HG02884 (cell line): ENCODE data around the gene GOLIM4.
"Not testable (repeated sequence)": the region's sequence is repeated elsewhere in the genome, so short reads cannot be mapped to it uniquely, and the experiment has no call there.

Experiments
- ATAC-seq: cut with Tn5 transposase; IDR thresholded peaks from one replicate; pipeline ENCODE4 v1.9.1; 2021; ENCODE audit warnings: mild to moderate bottlenecking, moderate library complexity; ENCODE audit not compliant: unreplicated experiment

Gene GOLIM4

DNA sequence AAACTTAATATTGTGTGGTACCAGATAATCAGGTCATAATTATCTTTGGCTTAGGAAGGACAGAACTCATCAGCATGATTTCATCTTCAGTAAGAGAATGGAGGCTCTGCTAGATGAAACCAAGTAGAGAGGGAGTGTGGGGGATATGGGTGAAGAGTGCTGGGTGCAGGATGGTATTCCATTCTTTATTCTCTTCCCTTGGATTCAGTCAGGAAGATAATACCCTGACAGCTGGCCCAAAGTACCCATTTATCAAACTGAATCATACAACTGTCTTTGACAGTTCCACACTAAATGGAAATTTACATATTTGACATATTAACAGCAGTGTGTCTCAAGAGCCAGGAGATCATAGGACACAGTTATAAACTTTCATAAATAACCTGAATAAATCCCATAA is 44.7 kb downstream of the GOLIM4 start:
- ATAC-seq: no peak

DNA sequence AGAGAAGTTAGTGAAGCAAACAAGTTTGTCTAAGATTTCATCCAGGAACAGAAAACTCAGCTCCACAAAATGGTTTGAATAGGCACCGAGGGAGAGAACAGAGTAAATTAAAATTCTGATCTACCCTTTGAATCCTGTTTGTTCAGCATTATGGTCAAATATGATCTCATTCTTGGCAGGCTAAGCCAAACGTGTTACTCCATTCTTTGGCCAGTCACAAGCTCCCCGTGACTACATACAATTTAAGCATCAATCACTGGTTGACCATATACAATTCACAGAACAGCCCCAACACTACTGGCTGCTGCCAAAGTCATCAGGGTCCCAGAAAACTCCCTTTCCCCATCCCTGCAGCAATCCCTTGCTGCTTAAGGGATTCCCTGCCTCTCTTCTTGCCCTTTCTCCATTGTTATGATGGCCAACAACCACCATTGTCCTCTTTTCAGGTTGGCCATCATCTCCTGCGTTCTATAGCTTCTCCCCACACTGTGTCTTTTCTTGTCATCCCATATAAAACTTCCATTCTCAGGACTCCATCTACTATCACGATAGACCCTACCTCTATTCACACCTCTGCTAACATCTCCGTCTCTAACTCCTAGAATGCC is 46.3 kb downstream of the GOLIM4 start:
- ATAC-seq: no peak

DNA sequence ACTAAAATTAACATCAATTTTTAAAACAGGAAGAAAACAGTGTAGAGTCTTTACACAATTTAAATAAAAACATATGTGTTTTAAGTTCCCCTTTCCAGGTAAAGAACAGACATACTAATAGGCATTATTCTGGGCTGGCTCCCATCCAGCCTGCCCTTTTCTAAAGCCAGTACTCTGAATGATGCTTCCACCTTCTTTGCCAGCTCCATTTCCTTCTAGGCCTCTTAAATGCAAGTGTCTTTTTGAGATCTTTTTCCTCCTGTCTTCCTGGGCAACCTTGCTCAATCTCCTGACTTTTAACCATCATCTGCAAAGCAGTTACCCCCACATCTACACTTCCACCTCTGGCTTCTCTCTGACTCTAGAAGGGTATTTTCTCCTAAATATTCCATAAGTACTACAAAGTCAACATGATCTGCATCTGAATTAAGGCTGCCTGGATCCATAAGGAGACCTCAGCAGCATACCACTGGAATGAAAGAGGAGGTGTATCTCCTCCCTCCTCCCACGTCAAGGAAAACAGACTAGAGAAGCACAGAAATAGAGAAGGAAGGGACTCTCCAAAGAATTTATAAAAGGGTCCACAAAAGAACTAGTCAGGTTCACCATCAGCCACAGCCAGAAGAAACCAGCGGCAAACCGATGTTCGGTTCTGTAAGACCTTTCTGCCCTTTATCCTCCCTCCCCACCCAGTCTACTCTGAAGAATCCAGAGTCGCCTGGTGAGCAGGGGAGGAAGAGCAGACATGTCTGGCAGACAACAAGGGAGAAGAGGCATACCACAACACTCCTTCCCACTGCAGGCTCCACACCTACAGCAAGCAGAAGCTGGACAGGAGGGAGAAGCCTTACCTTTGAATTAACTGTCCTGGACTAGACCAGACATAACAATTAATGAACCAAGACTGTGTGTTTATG is 47.1 kb downstream of the GOLIM4 start:
- no peak for ATAC-seq

DNA sequence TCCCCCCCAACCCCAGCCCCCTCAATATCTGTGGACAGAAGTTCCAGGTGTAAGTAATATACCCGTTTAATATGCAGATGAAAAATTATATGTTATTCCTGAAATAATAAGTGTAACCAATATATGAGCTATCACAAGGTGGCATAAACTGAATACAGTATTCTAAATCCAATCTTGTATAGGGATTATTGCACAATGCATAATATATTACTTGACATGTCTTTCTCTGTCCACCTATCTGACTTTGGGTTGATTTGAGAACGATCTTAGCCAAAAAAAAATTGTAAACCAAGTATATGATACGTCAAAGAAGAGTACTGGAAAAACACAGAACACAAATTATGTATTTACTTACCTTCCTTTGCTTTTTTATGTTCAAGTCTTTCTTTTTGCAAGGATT is 47.8 kb downstream of the GOLIM4 start:
- ATAC-seq: no peak

DNA sequence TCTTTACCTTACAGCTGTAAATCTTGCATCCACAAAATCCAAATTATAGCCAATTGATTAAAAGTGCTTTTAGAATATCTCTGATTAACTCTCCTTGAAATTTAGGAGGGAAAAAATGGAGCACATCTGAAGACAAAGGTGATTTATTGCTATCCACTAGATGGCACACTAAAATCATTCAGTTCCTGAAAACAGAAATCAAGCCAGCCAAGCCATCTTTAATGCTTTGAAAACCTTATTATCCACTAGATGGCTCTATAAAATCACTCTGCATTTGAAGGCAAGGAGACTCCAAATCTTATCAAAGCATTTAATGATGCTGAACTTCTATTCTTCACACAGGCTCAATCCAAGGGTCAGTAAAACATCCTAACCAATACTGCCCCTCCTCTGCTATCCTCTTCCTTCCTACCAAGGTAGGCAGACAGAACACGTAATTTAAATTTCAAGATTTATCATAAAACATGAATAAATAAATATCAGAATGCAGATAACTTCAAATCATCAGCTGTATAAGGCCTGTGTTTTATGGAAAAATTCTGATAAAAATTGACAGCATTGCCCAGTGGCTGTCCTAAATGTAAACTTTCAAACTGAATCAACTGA is 48.4 kb downstream of the GOLIM4 start:
- ATAC-seq: peak; percentile 59

DNA sequence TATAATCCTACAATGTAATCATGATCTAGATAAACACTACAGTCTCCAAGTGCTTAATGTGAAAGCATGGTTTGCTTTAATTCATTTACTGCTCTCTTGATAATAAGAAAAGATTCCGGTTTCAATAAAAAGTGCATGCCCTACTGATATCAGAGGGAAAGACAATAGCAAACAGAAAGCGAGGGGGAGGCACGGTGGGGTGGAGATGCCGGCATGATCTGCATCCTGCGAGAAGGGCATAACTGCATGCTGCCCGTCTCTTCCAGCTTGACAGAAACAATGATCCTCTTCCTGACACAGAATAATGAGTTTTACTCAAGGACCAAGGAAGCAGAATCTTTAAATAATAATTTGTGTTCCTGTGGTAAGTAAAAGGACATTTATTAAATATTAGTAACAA is 51.7 kb downstream of the GOLIM4 start:
- no peak for ATAC-seq

DNA sequence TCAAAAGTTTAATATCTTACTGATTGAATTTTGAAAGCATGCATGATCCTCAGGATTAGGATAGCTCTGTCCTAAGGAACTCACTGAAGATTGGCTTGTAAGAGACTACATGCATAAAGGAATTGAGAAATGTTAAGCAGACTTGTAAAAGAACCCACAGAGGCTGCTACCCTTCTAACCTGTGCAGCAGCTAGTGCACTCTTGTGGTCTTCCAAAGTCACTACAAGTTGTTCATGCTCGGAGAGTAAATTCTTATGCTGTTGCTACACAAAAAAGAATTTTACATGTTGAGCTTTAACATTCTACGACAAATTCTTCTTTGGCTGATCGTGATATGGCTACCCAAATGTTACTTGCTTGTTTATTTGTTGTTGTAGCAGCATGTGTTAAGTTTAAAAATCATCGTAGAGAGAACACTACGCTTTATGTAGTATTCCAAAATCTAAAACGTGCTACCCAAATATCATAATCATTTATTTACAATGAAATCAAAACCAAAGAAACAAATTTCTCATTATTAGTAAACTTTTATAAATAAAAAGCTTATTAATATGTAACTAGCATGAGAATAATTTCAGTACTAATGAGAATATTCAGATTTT is 55.0 kb downstream of the GOLIM4 start:
- ATAC-seq: peak; percentile 88

DNA sequence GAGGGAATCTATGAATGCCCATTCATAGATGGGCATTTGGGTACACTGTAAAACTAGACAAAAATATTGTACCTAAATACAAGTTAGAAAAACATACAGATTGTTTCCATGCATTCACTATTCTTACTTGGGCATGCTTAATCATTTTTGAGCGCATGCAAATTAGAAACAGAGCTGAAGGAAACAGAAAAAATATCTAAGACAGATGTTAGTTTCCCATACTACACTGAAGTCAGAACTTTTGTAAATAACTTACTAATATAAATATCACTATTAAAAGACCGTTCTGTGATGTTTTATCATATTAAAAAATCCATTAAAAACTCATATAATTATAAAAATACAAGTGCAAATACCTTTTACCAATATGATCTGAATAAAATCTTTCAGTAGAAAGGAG is 58.7 kb downstream of the GOLIM4 start:
- ATAC-seq: no peak

DNA sequence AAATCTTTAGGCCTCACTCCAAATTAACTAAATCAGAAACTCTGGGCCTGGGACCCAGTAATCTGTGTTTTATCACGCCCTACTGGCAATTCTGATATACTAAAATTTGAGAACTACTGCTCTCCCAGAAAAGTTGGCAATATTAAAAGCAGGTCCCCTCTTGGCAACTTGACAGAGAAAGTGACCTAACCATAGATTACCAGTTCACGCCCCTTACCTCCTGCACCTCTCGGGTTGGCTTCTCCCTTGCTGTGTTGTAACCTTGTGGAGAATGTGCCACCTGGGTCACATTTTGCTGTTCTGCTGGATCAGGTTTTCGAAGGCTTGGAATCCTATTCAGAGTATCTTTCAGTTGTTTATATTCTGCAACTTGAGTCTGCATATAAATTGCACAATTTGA is 59.1 kb downstream of the GOLIM4 start:
- no peak for ATAC-seq

DNA sequence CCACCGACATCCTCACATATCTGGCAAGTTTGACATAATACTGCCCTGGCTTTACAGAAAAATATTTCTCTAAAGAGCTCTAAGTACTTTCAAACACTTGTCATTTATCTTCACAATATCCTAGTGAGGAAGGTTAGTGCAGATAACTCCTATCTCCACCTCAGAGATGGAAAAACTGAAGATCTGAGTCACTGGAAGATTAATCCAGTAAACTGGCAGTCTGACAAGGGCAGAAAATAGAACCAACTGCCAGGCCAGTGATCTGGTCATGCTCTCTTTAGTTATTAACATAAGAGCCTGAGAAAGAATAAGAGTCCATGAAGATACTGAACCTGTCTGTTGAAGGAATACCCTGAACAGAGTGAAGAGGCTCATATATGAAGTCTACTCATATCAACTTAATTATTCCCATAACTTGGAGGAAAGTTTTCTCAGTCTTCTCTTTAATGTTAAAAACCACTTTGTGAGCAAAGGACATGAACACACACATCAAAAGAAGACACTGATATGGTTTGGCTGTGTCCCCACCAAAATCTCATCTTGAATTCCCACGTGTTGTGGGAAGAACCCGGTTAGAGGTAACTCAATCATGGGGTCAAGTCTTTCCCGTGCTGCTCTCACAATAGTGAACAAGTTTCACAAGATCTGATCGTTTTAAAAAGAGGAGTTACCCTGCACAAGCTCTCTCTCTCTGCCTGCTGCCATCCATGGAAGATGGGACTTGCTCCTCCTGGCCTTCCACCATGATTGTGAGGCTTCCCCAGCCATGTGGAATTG is 61.4 kb downstream of the GOLIM4 start:
- no peak for ATAC-seq

DNA sequence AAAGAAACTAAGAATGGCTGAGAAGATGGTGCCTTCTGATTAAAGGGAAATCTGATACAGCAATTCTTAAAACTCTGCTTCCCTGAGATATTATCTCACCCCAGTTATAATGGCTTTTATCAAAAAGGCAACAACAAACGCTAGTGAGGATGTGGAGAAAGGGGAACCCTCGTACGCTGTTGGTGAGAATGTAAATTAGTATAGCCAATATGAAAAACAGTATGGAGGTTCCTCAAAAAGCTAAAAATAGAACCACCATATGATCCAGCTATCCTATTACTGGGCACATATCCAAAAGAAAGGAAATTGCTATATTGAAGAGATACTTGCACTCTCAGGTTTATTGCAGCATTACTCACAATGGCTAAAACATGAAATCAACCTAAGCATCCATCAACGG is 65.1 kb downstream of the GOLIM4 start:
- ATAC-seq: no peak

DNA sequence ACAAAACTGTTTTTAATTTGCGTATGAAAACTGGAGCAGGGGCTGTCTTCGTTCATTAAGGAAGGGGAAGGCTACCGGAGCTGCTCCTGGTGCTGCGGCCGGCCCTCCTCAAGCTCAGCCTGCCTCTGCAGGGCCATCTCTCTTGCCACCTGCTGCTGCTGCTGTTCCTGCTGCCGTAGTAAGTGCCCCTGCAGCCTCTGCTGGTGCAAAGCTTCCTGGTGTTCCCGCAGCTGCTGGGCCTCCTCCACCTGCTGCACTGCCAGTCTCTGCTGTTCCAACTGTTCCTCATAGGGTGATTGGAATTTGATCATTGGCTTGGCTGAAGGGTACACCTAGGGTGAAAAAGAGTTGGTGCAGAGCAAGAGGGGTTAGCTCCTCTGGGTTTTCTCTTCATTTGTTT is 66.0 kb downstream of the GOLIM4 start:
- no peak for ATAC-seq

DNA sequence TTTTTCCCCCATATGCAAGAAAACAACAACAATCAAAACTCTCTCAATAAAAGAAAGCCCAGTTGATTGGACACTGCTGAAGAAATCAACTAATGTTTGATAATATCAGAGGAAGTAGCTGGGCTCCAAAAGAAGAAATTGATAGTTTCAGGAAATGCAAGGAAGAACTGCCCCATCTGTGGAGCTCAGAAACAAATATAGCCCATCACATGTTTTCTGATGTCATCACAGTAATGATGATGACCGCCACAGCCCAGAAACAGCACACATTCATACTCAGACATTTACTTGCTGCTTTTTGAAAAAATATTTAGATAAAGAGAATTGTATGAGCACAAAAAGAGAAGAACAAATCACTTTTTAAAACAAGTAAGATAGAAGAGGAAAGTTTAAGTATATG is 67.6 kb downstream of the GOLIM4 start:
- no peak for ATAC-seq

DNA sequence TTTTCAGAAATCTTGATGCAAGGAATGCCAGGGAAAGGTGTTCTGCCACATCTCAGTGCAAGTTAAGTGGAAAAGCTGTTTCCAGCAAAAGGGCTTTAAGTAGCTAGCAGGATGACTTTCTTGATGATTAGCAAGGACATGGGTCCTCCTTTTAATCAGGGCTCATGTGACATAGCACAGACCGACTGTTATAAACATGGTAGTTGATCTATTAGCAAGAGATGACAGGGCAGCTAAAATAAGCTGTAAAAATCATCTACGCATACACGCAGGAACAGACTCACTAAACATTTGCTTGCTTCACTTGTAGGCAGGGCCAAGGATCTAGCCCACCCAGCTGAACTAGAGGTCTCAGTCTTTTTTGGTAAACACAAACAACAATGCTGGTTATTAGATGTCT is 69.0 kb downstream of the GOLIM4 start:
- ATAC-seq: no peak

DNA sequence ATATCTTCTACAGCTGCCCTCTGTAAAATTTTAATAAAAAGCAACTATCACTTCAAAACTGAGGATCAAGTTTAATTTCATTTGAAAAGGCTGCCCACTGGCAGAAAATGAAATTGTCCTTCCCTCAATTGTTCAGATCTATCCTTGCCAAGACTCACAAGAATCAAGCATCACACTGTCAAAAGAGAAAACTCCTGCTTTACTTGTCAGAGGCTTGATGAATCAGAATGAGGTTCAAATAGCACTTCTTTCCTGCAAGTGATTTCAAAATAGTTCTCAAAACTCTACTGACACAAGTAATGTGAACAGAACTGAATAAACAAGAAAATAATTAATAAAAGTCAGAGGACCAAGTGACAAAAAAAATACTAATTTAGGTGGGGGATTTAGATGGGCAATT is 70.6 kb downstream of the GOLIM4 start:
- ATAC-seq: no peak

DNA sequence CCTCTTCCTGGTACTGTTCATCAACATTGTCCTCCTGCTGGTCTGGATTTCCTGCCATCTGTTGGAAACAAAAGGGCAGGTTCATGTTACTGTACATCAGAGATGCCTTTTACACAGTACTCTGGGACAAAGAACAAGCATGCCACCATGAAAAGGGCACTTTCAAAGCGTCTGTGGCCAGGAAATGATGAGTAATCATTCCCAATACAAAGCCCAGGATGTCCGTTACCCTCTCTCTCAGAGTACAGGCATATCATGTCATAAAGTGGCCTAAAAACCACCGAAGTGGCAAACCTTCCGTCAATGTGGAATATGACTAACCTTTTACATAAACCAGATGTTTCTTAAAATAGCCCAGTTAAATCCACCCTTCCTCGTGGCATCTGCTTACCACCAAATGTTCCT is 71.2 kb downstream of the GOLIM4 start:
- ATAC-seq: no peak

DNA sequence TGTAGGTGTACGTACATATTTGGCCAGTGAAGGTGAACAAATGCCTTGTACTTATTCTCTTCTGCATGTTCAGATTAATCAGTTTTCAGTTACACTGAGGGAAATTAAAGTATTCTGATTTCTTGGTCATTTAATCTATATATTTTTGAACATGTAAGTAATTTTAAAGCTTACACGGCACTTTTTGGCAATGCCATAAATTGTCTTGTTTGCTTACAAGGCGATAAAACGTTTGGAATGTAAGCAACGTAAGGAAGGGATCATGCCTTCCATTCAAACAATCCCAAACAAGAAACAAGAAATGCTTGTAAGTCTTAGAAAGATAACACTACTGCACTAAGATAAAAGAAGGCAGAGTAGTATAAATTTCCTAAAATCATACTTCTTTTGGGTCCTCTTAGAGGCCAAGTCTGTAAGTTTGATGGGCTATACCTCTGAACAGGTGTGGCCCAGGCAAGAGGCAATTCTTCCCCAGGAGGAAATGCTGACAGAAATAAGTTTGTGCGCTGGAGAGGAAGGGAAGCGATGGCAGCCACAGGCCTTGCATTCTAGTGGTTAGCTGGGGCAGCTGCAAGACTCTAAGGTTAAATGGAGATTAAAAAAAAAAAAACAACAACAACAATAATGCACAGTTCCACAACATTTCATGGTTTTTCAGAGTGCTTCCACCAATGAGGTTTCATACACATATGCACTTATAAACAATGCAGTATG is 73.8 kb downstream of the GOLIM4 start:
- ATAC-seq: no peak

DNA sequence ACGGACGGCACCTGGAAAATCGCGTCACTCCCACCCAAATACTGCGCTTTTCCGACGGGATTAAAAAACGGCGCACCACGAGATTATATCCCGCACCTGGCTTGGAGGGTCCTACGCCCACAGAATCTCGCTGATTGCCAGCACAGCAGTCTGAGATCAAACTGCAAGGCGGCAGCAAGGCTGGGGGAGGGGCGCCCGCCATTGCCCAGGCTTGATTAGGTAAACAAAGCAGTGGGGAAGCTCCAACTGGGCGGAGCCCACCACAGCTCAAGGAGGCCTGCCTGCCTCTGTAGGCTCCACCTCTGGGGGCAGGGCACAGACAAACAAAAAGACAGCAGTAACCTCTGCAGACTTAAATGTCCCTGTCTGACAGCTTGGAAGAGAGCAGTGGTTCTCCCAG is 84.4 kb downstream of the GOLIM4 start:
- ATAC-seq: not testable (repeated sequence)

DNA sequence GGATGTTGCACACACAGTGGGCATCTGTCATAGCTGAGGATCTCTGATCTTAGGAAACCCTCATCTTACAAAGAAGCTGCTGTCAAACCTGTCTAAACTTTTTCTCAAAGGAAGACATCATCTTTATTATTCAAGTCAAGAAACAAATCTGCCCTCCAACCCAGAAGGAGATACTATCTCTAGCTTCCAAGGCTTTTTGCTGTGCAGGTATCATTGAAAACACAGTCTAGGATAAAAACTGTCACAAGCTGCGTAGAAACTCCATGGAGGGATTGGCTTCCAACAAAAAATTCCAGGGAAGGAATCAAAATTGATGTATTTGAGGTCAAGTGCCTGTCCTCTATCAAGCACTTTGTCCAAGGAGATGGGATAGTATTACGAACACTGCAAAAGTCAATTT is 89.1 kb downstream of the GOLIM4 start:
- ATAC-seq: no peak

DNA sequence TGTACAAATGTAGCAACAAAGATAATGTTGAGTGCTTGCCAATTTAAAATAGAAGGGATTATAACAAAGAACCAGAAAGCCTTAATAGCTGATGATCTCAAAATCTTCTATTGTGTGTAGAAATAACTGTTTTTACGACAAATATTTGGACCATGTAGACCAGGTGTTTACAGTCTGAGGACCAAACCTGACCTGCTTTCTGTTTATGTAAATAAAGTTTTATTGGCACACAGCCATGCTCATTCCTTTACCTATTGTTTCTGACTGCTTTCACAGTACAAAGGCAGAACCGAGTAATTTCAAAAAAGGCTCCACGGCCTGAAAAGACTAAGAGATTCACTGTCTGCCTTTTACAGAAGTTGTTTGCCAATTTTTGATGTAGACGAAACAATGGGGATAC is 91.8 kb downstream of the GOLIM4 start:
- no peak for ATAC-seq
